ENCODE results near the gene ESYT2.

Gene ESYT2

DNA sequence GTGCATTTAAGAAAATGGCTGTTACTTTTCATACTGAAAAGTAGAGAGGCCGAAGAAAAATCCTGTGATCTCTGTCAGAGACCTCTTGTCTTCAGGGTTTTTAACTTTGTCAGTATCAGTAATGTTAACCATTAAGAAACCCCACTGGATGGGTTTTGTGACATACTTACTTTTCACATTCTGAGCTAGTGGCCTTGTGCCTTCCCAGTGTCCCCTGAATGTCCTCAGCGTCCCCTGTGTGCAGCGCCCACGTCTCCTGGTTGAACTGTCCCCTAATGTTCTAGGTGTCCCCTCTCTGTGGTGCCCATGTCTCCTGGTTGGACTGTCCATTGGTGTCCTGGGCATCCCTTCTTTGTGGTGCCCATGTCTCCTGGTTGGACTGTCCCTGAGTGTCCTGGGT is 36.7 kb upstream of the ESYT2 start:
- DNase-seq (ENCODE audit: low read depth) = no peak
- TF ChIP-seq, protein P1, sequence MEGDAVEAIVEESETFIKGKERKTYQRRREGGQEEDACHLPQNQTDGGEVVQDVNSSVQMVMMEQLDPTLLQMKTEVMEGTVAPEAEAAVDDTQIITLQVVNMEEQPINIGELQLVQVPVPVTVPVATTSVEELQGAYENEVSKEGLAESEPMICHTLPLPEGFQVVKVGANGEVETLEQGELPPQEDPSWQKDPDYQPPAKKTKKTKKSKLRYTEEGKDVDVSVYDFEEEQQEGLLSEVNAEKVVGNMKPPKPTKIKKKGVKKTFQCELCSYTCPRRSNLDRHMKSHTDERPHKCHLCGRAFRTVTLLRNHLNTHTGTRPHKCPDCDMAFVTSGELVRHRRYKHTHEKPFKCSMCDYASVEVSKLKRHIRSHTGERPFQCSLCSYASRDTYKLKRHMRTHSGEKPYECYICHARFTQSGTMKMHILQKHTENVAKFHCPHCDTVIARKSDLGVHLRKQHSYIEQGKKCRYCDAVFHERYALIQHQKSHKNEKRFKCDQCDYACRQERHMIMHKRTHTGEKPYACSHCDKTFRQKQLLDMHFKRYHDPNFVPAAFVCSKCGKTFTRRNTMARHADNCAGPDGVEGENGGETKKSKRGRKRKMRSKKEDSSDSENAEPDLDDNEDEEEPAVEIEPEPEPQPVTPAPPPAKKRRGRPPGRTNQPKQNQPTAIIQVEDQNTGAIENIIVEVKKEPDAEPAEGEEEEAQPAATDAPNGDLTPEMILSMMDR (conservative IDR thresholded peaks at IDR 0.05; ENCODE audit: control insufficient read depth, insufficient read depth, low read depth, low read length) = no peak
- no peak overlapping the region for H3K4me3 ChIP-seq (ENCODE audit: control insufficient read depth, low read depth, low read length)

DNA sequence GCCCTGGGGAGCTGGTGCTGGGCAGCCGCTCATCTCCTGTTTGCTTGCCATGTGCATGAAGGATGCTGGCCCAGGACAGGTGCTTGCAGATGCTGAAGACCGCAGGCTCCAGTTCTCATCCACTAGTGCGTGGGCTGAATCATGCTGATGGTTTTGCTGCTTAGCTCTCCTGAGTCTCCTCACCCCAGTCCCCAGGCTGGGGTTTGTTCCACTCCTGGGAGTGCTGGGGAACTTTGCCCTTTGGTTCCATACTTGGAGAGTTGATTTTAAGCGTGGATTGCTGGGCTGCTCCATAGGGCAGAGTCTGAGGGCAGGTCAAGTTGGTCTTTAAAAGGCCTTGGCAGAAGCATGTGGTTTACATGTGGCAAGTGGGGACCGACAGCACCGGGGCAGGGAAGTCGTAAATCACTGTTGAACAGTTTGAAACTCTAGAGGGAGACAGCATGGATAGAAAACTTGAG is 36.2 kb upstream of the ESYT2 start:
- DNase-seq (ENCODE audit: low read depth) = peak; percentile 15
- TF ChIP-seq, protein P1 (conservative IDR thresholded peaks at IDR 0.05; ENCODE audit: control insufficient read depth, insufficient read depth, low read depth, low read length) = no peak
- no peak overlapping the region for H3K4me3 ChIP-seq (ENCODE audit: control insufficient read depth, low read depth, low read length)

DNA sequence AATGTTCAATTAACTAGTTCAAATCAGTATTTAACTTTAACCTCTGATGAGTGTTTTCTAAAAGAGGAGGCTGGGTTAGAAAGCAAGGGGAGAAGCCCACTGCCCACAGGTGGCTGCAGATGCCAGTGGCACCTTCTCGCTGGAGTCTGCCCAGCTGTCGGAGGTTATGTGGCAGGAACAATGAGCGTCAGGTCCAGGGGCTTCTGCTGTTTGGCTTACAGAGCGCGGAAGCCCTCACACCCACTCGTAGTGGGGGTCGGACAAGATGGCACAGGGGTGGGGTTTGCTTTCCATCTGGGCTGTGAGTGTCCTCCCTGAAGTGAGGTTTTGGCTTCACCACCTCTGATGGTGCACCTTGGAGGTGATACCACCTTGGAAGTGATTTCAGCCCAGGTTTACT is 35.5 kb upstream of the ESYT2 start:
- DNase-seq (ENCODE audit: low read depth) = no peak
- TF ChIP-seq, protein P1 (conservative IDR thresholded peaks at IDR 0.05; ENCODE audit: control insufficient read depth, insufficient read depth, low read depth, low read length) = no peak
- H3K4me3 ChIP-seq (ENCODE audit: control insufficient read depth, low read depth, low read length) = no peak overlapping the region

DNA sequence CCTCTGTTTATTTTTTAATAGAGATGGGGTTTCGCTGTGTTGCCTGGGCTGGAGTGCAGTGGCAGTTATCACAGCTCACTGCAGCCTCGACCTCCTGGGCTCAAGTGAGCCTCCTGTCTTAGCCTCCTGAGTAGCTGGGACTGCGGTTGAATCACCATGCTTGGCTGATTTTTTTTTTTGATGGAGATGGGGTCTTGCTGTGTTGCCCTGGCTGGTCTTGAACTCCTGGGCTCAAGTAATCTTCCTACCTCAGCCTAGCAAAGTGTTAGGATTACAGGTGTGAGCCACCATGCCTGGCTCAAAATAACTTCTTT is 35.2 kb upstream of the ESYT2 start:
- DNase-seq (ENCODE audit: low read depth) = no peak
- TF ChIP-seq, protein P1 (conservative IDR thresholded peaks at IDR 0.05; ENCODE audit: control insufficient read depth, insufficient read depth, low read depth, low read length) = no peak
- H3K4me3 ChIP-seq (ENCODE audit: control insufficient read depth, low read depth, low read length) = peak overlapping the region; percentile 49

DNA sequence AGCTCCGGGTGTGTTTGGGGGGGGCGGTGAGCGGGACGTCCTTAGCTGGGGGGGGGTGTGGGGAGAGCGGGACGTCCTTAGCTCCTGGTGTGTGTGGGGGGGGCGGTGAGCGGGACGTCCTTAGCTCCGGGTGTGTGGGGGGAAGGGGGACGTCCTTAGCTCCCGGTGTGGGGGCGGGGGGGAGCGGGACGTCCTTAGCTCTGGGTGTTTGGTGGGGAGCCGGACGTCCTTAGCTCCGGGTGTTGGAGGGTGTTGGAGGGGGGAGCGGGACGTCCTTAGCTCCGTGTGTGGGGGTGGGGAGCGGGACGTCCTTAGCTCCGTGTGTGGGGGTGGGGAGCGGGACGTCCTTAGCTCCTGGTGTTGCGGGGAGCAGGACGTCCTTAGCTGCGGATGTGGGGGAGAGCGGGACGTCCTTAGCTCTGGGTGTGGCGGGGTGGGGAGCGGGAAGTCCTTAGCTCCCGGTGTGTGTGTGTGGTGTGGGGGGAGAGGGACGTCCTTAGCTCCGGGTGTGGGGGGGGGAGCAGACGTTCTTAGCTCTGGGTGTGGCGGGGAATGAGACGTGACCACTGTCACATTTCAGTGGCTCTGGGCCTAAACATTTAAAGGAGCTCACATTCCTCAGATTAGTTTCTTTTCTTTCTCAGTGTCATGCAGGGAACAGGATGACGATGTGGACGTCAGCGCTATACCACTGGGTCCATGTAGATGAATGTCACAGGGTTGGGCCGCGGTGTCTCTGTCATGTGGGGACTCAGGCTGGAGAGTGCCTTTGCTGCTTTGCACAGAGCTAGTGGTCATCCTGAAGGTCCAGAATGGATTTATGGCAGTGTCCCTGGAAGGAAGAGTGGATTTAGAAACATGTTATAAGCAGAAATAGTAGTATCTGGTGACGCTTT is 34.5 kb upstream of the ESYT2 start:
- TF ChIP-seq, protein P1 (conservative IDR thresholded peaks at IDR 0.05; ENCODE audit: control insufficient read depth, insufficient read depth, low read depth, low read length) = no peak
- peak overlapping the region; percentile 49 for H3K4me3 ChIP-seq (ENCODE audit: control insufficient read depth, low read depth, low read length)
- DNase-seq (ENCODE audit: low read depth) = peak; percentile 53

DNA sequence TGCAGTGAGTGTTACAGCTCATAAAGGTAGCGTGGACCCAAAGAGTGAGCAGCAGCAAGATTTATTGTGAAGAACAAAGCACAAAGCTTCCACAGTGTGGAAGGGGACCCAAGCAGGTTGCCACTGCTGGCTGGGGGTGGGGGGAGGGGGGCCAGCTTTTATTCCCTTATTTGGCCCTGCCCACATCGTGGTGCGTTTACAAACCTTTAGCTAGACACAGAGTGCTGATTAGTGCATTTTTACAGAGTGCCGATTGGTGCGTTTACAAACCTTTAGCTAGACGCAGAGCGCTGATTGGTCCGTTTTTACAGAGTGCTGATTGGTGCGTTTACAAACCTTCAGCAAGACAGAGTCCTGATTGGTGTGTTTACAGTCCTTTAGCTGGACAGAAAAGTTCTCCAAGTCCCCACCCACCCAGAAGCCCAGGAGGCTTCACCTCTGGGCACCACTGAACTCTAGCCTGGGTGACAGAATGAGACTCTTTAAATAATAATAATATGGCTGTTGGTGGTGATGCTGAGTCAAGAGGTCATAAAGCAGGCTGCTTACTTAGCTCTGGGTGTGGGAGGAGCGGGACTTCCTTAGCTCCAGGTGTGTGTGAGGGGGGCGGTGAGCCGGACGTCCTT is 33.8 kb upstream of the ESYT2 start:
- DNase-seq (ENCODE audit: low read depth) = peak; percentile 45
- peak overlapping the region; percentile 49 for H3K4me3 ChIP-seq (ENCODE audit: control insufficient read depth, low read depth, low read length)

DNA sequence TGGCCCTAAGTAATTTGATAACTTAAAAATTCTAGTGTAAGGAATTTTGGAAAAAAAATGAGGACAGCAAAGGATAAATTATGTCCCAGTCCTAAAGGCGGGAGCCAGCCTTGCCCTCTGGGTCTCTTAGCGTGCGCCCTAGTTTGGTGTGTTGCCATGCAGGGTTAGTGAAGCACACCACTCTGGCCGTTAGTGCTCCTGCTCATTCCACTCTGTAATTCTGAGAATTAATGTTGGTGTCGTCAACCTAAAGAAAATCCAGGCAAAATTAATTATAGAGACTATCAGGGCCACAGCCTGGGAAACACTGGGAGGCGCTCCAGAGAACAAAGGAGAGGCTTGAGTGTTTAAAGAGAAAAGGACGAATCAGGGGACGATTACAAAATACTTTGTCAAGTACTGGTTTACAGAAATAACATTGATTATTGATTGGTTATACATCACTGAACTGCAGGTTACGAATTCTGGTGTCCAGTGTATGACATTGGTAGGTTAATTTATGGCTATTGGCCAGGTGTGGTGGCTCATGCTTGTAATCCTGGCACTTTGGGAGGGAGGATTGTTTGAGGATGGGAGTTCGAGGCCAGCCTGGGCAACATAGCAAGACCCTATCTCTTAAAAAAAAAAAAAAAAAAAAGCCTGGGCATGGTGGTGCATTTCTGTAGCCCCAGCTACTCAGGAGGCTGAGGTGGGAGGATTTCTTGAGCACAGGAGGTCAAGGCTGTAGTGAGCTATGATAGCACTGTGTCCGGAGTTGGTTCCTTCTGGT is 32.8 kb upstream of the ESYT2 start:
- TF ChIP-seq, protein P1 (conservative IDR thresholded peaks at IDR 0.05; ENCODE audit: control insufficient read depth, insufficient read depth, low read depth, low read length) = no peak
- no peak overlapping the region for H3K4me3 ChIP-seq (ENCODE audit: control insufficient read depth, low read depth, low read length)
- peak; percentile 15 for DNase-seq (ENCODE audit: low read depth)
